ENCODE results near the gene HEXD. TPM values are rescaled to one million over a fixed set of nuclear protein-coding genes. Genes with fewer than 3 reads are reported as not detected.
"Not testable (repeated sequence)": the region's sequence is repeated elsewhere in the genome, so short reads cannot be mapped to it uniquely, and the experiment has no call there.

HEXD gene
- total and polyA plus RNA-seq, 11 donors: 9.9 to 24.1 (median 15.1) TPM

DNA sequence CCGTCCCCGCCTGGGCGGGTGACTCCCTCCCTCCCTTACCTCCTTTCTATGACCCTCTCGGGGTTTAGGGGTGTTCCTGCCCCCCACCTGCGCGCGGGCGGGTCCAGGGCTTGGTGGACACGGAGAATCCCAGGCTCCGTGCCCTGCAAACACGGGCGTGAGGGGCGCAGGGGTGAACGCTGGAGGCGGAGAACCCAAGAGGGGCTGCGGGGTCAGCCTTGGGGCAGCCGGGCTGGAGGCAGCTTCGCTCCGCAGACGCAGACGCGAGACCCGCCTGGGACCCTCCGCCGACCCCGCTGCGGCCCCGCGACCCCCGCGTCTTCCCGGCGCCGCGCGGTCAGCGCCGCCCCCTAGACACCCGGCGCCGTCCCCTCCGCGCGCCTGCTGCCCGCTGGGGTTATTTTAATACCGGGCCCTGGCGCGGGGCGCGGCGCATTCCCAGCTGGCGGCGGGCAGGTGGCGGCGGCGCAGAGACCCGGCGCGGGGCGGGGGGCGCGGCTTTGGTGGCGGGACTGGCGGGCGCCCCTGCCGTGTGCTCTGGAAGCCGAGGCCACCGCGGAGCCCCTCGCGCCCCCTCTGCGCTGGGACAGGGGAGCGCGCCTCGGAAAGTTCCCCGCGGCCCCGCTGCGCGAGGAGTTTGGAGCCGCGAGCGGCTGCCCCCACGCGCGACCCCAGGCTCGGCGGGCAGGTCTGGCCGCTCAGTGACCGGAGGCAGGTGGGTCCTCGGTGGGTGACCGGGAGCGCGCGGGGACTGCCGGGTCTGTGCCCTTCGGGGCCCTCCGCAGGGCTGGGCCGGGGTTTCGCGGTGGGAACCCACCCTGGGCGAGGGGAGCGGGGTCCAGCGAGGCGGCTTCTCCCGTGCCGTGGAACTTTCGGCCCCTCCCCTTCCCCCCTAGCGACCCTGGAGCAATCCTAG lies 46.6 kb upstream of the HEXD start, which contains the start of gene UTS2R:
TSS of gene UTS2R (plus strand) at position 433 of the 916 bp plus-strand sequence. CDS start 2,560 bp downstream, outside the sequence.
- ATAC-seq (peak in 1 of 4 donors; percentile 46), DNase-seq (no peak)
- WGBS, 4 donors: 4 to 12% (median 4%) methylated on average over 13 to 109 of the region's 109 CpGs
- H3K9me3 ChIP-seq: no peaks in the 10 kb centered on the region
- H3K4me1 ChIP-seq: peaks cover 0 to 29% (median 19%) of the 10 kb centered on the region in 12 donors
- H3K4me3 ChIP-seq: peak within 1 kb of the TSS in 11 of 12 donors; percentile 22 to 53 (median 41)
- TF ChIP-seq POLR2A (IDR thresholded peaks at IDR 0.05): no peak
- TF ChIP-seq, protein P1, sequence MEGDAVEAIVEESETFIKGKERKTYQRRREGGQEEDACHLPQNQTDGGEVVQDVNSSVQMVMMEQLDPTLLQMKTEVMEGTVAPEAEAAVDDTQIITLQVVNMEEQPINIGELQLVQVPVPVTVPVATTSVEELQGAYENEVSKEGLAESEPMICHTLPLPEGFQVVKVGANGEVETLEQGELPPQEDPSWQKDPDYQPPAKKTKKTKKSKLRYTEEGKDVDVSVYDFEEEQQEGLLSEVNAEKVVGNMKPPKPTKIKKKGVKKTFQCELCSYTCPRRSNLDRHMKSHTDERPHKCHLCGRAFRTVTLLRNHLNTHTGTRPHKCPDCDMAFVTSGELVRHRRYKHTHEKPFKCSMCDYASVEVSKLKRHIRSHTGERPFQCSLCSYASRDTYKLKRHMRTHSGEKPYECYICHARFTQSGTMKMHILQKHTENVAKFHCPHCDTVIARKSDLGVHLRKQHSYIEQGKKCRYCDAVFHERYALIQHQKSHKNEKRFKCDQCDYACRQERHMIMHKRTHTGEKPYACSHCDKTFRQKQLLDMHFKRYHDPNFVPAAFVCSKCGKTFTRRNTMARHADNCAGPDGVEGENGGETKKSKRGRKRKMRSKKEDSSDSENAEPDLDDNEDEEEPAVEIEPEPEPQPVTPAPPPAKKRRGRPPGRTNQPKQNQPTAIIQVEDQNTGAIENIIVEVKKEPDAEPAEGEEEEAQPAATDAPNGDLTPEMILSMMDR (IDR thresholded peaks at IDR 0.05): no peak
- H3K27me3 ChIP-seq: peaks cover 24 to 90% (median 49%) of the 10 kb centered on the region in 9 donors
- H3K27ac ChIP-seq: peak within 1 kb of the TSS in 1 of 12 donors; percentile 21
- intact Hi-C loops (cut with DNase I): loop anchor here in 1 of 10 donors (5.0 kb wide), 1 partner anchor 41 kb away; no protein-coding TSS in a partner anchor
- no peaks in the 10 kb centered on the region for H3K36me3 ChIP-seq

DNA sequence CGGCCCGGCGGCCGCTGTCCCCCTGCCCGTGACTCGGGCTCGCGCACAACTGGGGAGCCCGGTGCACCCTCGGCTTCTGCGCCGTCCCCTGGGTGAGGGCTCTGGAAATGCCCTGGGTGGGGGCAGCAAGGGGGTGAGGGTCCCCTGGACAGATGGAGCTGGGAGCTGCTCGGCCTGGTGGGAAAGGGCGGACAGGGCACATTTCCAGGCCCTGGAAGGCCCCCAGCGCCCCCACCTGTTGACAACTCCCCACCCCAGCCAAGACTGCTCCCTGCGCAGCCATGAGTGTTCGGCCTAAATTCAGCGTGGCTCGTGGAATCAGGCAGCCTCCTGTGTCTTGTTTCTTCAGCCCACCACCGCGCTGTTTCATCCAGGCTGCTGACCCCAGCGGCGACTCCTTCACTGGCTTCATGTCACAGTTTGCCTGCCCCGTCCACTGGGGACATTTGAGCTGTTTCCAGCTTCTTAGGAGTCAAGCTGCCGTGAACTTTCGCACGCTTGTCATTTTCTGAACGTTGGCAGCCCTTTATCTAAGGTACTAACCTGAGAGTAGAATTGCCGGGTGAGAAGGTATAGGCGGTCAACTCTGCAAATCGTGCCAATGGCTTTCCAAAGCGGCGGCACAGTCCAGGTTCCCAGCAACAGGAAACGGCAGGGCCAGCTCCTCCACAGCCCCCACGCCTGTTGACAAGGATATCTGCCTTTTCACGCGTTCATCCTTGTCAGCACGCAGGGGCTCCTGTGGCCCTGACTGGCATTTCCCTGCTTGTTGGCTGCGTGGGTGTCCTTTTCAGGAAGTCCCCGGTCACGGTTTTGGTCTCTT lies 45.7 kb upstream of the HEXD start:
- no peaks in the 10 kb centered on the region for H3K36me3 ChIP-seq
- H3K4me1 ChIP-seq: peaks cover 0 to 29% (median 19%) of the 10 kb centered on the region in 12 donors
- ATAC-seq (peak in 3 of 4 donors; percentile 31 to 52 (median 34)), DNase-seq (peak in 2 of 5 donors; percentile 12 to 52)
- TF ChIP-seq, protein P1 (IDR thresholded peaks at IDR 0.05): no peak
- TF ChIP-seq POLR2A (IDR thresholded peaks at IDR 0.05): no peak
- intact Hi-C loops (cut with DNase I): loop anchor here in 1 of 10 donors (5.0 kb wide), 1 partner anchor 40 kb away; no protein-coding TSS in a partner anchor
- WGBS, 4 donors: 18 to 26% (median 19%) methylated on average over 27 to 41 of the region's 41 CpGs
- H3K27me3 ChIP-seq: peaks cover 24 to 92% (median 49%) of the 10 kb centered on the region in 9 donors
- H3K9me3 ChIP-seq: no peaks in the 10 kb centered on the region
- H3K27ac ChIP-seq: peak overlapping the region in 1 of 12 donors; percentile 21
- H3K4me3 ChIP-seq: peak overlapping the region in 10 of 12 donors; percentile 22 to 53 (median 42)

DNA sequence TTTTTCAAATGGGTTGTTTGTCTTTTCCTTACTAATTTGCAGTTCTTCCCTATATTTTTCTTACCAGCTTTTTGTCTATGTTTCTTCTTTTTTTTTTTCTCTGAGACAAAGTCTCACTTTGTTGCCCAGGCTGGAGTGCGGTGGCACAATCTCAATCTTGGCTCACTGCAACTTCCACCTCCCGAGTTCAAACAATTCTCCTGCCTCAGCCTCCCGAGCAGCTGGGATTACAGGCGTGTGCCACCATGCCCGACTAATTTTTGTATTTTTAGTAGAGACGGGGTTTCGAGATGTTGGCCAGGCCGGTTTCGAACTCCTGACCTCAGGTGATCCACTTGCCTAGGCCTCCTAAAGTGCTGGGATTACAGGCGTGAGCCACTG lies 45.1 kb upstream of the HEXD start:
- H3K4me3 ChIP-seq, H3K27ac ChIP-seq, DNase-seq, H3K9me3 ChIP-seq, H3K36me3 ChIP-seq, ATAC-seq: not testable (repeated sequence)
- WGBS, 4 donors: 82 to 93% (median 90%) methylated on average over 10 of the region's 10 CpGs
- H3K27me3 ChIP-seq: peaks cover 24 to 93% (median 49%) of the 10 kb centered on the region in 9 donors
- peaks cover 0 to 29% (median 19%) of the 10 kb centered on the region in 12 donors for H3K4me1 ChIP-seq
- intact Hi-C loops (cut with DNase I): loop anchor here in 1 of 10 donors (5.0 kb wide), 1 partner anchor 39 kb away; no protein-coding TSS in a partner anchor
